ENCODE measurements around the gene PRDM16.

PRDM16 gene

GRCh38 chr1:3037281-3038040, 31.5 kb upstream of the PRDM16 start:
- H3K4me1 ChIP-seq (ENCODE audit: insufficient read depth, low read length, severe bottlenecking): no peaks in the 10 kb centered on the region
- no peak overlapping the region for H3K4me2 ChIP-seq (ENCODE audit: low read length)
- no peaks in the 10 kb centered on the region for H4K20me1 ChIP-seq (ENCODE audit: insufficient read depth, low read length)
- no peaks in the 10 kb centered on the region for H3K27me3 ChIP-seq (ENCODE audit: insufficient read depth, low read length)
- H3K36me3 ChIP-seq (ENCODE audit: insufficient read depth, low read length): no peaks in the 10 kb centered on the region
- no peaks in the 10 kb centered on the region for H3K9me2 ChIP-seq (ENCODE audit: low read depth, low read length)
- no peaks in the 10 kb centered on the region for H3K79me2 ChIP-seq (ENCODE audit: insufficient read depth, low read length)
- H3K9ac ChIP-seq (ENCODE audit: low read length): no peak overlapping the region
- H3K9me3 ChIP-seq (ENCODE audit: low read length): no peaks in the 10 kb centered on the region
- TF ChIP-seq CTCF (IDR thresholded peaks at IDR 0.05; ENCODE audit: low read length): no peak
- TF ChIP-seq EZH2 (IDR thresholded peaks at IDR 0.05; ENCODE audit: borderline replicate concordance, low read length): no peak
- no peaks in the 10 kb centered on the region for H3F3A ChIP-seq (ENCODE audit: insufficient read depth, low read length)
- H3K4me3 ChIP-seq (ENCODE audit: low read depth, low read length, poor library complexity, severe bottlenecking): no peak overlapping the region
- no peak overlapping the region for H3K27ac ChIP-seq (ENCODE audit: low read depth, low read length, poor library complexity, severe bottlenecking)
- no peak overlapping the region for H2AFZ ChIP-seq (ENCODE audit: low read length)

GRCh38 chr1:3038113-3038551, 30.9 kb upstream of the PRDM16 start:
- no peaks in the 10 kb centered on the region for H3K79me2 ChIP-seq (ENCODE audit: insufficient read depth, low read length)
- no peak overlapping the region for H2AFZ ChIP-seq (ENCODE audit: low read length)
- no peaks in the 10 kb centered on the region for H3K9me3 ChIP-seq (ENCODE audit: low read length)
- H3K4me3 ChIP-seq (ENCODE audit: low read depth, low read length, poor library complexity, severe bottlenecking): no peak overlapping the region
- no peaks in the 10 kb centered on the region for H4K20me1 ChIP-seq (ENCODE audit: insufficient read depth, low read length)
- H3K27ac ChIP-seq (ENCODE audit: low read depth, low read length, poor library complexity, severe bottlenecking): no peak overlapping the region
- no peak overlapping the region for H3K4me2 ChIP-seq (ENCODE audit: low read length)
- no peaks in the 10 kb centered on the region for H3K9me2 ChIP-seq (ENCODE audit: low read depth, low read length)
- no peak overlapping the region for H3K9ac ChIP-seq (ENCODE audit: low read length)
- no peaks in the 10 kb centered on the region for H3K27me3 ChIP-seq (ENCODE audit: insufficient read depth, low read length)
- H3K36me3 ChIP-seq (ENCODE audit: insufficient read depth, low read length): no peaks in the 10 kb centered on the region
- no peaks in the 10 kb centered on the region for H3K4me1 ChIP-seq (ENCODE audit: insufficient read depth, low read length, severe bottlenecking)
- no peak for TF ChIP-seq CTCF (IDR thresholded peaks at IDR 0.05; ENCODE audit: low read length)
- no peak for TF ChIP-seq EZH2 (IDR thresholded peaks at IDR 0.05; ENCODE audit: borderline replicate concordance, low read length)
- no peaks in the 10 kb centered on the region for H3F3A ChIP-seq (ENCODE audit: insufficient read depth, low read length)

DNA sequence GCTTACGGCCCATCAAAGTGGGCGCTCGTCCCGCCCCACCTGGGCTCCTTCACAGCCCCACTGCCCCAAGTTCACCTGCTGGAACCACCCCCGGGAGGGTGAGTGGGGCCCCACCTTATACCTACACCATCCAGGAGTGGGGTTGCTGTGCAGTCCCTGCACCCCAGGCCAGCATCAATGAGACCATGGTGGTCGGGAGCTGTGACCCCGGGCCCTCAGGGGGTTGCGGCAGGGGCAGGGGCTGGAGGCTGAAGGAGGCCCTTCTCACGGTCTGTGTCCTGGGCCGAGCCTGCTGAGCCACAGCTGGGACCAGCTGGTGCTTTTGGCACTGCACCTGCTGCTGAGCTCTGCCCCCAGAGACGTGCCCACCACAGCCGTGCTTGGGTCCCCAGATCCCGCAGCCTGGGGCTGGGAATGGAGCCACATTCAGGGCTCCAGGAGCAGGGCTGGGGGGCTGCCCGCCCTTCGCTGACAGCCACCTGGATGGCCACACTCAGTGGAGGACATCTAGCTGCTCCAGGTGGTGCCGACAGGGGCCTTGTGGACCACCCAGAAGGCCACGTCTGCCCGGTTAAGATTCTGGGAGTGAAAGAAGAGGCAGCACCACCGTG, 30.3 kb upstream of the PRDM16 start:
- Histone ChIP-seq H3K27ac (ENCODE audit: low read depth, low read length, poor library complexity, severe bottlenecking) (no peak overlapping the region), H3K9ac (ENCODE audit: low read length) (no peak overlapping the region), H3K36me3 (ENCODE audit: insufficient read depth, low read length) (no peaks in the 10 kb centered on the region), H2AFZ (ENCODE audit: low read length) (no peak overlapping the region), H3K9me3 (ENCODE audit: low read length) (no peaks in the 10 kb centered on the region), H3K4me2 (ENCODE audit: low read length) (no peak overlapping the region), H3K4me3 (ENCODE audit: low read depth, low read length, poor library complexity, severe bottlenecking) (no peak overlapping the region), H4K20me1 (ENCODE audit: insufficient read depth, low read length) (no peaks in the 10 kb centered on the region), H3K9me2 (ENCODE audit: low read depth, low read length) (no peaks in the 10 kb centered on the region), H3K27me3 (ENCODE audit: insufficient read depth, low read length) (no peaks in the 10 kb centered on the region), H3K79me2 (ENCODE audit: insufficient read depth, low read length) (no peaks in the 10 kb centered on the region), H3F3A (ENCODE audit: insufficient read depth, low read length) (no peaks in the 10 kb centered on the region), H3K4me1 (ENCODE audit: insufficient read depth, low read length, severe bottlenecking) (no peaks in the 10 kb centered on the region)
- TF ChIP-seq CTCF (IDR thresholded peaks at IDR 0.05; ENCODE audit: low read length) (no peak), EZH2 (IDR thresholded peaks at IDR 0.05; ENCODE audit: borderline replicate concordance, low read length) (no peak)

Data from OCI-LY1 (cell line).